Uterus (tissue), 2 donors: ENCODE measurements around the gene ATXN7L2.

ENCODE experiments used
- POLR2A ChIP-seq, 2 donors: fragments of 450-650 bp; IDR thresholded peaks; one replicate each; pipeline ENCODE4 v1.6.1; 2016; ENCODE audit warnings: antibody characterized with exemption in 2 of 2, mild to moderate bottlenecking in 1 of 2, moderate library complexity in 1 of 2
- TF ChIP-seq, protein P1 (sequence below), 4 experiments: fragments of 200-600 bp in 2 of 4; fragments of 450-650 bp in 2 of 4; sonication (generic) in 2 of 4; IDR thresholded peaks; one replicate each; pipeline ENCODE4 v1.5.1; 2016 to 2019; ENCODE audit warnings: antibody characterized with exemption in 4 of 4, mild to moderate bottlenecking in 2 of 4, moderate library complexity in 1 of 4

- TF ChIP-seq, protein P1, sequence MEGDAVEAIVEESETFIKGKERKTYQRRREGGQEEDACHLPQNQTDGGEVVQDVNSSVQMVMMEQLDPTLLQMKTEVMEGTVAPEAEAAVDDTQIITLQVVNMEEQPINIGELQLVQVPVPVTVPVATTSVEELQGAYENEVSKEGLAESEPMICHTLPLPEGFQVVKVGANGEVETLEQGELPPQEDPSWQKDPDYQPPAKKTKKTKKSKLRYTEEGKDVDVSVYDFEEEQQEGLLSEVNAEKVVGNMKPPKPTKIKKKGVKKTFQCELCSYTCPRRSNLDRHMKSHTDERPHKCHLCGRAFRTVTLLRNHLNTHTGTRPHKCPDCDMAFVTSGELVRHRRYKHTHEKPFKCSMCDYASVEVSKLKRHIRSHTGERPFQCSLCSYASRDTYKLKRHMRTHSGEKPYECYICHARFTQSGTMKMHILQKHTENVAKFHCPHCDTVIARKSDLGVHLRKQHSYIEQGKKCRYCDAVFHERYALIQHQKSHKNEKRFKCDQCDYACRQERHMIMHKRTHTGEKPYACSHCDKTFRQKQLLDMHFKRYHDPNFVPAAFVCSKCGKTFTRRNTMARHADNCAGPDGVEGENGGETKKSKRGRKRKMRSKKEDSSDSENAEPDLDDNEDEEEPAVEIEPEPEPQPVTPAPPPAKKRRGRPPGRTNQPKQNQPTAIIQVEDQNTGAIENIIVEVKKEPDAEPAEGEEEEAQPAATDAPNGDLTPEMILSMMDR (IDR thresholded peaks at IDR 0.05), result no peak
- TF ChIP-seq POLR2A (IDR thresholded peaks at IDR 0.05), result no peak
Observed at GRCh38 chr1:109477821-109478220, 5.9 kb upstream of the ATXN7L2 start.
